HEK293T (cell line): ENCODE results near the gene PDIK1L.

Source experiments
- BHLHE40 ChIP-seq: fragments of 450-650 bp; IDR thresholded peaks from 2 replicates; pipeline ENCODE4 v1.6.1; 2016; ENCODE audit warnings: mild to moderate bottlenecking, moderate library complexity, borderline replicate concordance
- ELF4 ChIP-seq: fragments of 450-650 bp; IDR thresholded peaks from 2 replicates; pipeline ENCODE4 v1.6.1; 2017; ENCODE audit warnings: antibody characterized with exemption

DNA sequence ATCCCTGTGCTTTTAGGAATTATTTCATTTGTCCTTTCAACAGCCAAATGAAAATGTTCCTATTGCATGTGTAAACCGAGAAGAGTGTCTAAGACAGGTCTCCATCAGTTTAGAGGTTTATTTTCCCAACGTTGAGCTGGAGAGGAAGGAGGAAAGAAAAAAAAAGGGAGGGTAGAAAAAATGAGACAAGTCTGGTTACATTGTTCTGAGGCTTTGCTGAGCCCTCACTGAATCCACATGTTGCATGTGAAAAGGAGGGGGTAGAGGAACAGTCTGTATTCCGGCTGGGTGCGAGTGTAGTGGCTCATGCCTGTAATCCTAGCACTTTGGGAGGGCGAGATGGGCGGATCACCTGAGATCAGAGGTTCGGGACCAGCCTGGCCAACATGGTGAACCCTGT, 19.2 kb upstream of the PDIK1L start:
- TF ChIP-seq BHLHE40 (no peak), ELF4 (no peak)
